Psoas muscle (tissue), 8 donors: ENCODE data around the gene POSTN. TPM values are rescaled to one million over a fixed set of nuclear protein-coding genes. Genes with fewer than 3 reads are reported as not detected.

Source experiments
- ATAC-seq, 4 donors: fragments of 200-7000 bp; cut with Tn5 transposase; one replicate each; pipeline ENCODE4 v1.9.1; 2020; ENCODE audit warnings: moderate library complexity in 3 of 4, mild to moderate bottlenecking in 2 of 4
- DNase-seq, 2 donors: peaks; one replicate each; pipeline ENCODE4 v3.0.0-alpha.2; 2020
- H3K27ac ChIP-seq: fragments of 200-600 bp; one replicate; pipeline ENCODE4 v1.8.0; 2022
- H3K27me3 ChIP-seq, 3 donors: fragments of 200-600 bp in 1 of 3; one replicate each; pipeline versions ENCODE4 v1.6.1 to v1.8.0; 2013 to 2022; ENCODE audit warnings: low read length in 2 of 3, mild to moderate bottlenecking in 2 of 3, moderate library complexity in 1 of 3; ENCODE audit not compliant: insufficient read depth in 3 of 3
- H3K36me3 ChIP-seq, 2 donors: fragments of 200-600 bp in 1 of 2; one replicate each; pipeline versions ENCODE4 v1.6.1 to v1.8.0; 2013 to 2022; ENCODE audit warnings: low read depth in 1 of 2, mild to moderate bottlenecking in 1 of 2, moderate library complexity in 1 of 2; ENCODE audit not compliant: insufficient read depth in 1 of 2
- H3K4me1 ChIP-seq: fragments of 200-600 bp; one replicate; pipeline ENCODE4 v1.8.0; 2022
- H3K4me3 ChIP-seq: fragments of 200-600 bp; one replicate; pipeline ENCODE4 v1.8.0; 2022; ENCODE audit warnings: mild to moderate bottlenecking
- H3K9me3 ChIP-seq: fragments of 200-600 bp; one replicate; pipeline ENCODE4 v1.8.0; 2022
- CTCF ChIP-seq: fragments of 200-600 bp; IDR thresholded peaks from one replicate; pipeline ENCODE4 v1.8.0; 2022; ENCODE audit warnings: antibody characterized with exemption
- whole genome bisulfite sequencing, 3 donors: extraction: QIAGEN DNeasy Blood & Tissue Kit; methylation state at CpG; one replicate each; pipeline versions ENCODE4 v1.1.6 to v1.1.7; 2013; 5-methylcytosine and 5-hydroxymethylcytosine counted together
- intact Hi-C, 2 donors: fragments of 100-400 bp; cut with DNase I; formaldehyde crosslinking; loops; one replicate each; pipeline versions ENCODE4 v1.11.0 to v1.14.2; 2022
- polyA plus RNA-seq, 3 donors: library from polyadenylated mRNA; stranded (reverse); fragments of 200-250 nt; gene quantifications; one replicate each; pipeline ENCODE4 v1.2.3, GENCODE V29; 2013
- total RNA-seq, 4 donors: library from RNA; stranded (reverse); fragmentation: NEBNext Ultra II Directional in 2 of 4; extraction: Animal tissue kit (Norgen Biotek cat#: 25700) in 2 of 4; gene quantifications; one replicate each; pipeline versions ENCODE4 v1.2.1 to v1.2.4, GENCODE V29; 2021 to 2023
- donor health status: healthy with polysubstance abuse.
- donor health status: DM: no; HTN: no; CAD: no; lungs with moderate emphysema.
- donor health status: Bipolar disorder and iron deficiency.
- donor health status: healthy.
- donor health status: DM: yes; HTN: yes; CAD: no.
- donor health status: DM: no; HTN: no; CAD: no.
- donor health status: DM: no; HTN: no; CAD: no.
- donor health status: DM: yes; HTN: yes; CAD: no.

POSTN gene
- total and polyA plus RNA-seq, 7 donors = 3.1 to 11.8 (median 6.1) TPM

DNA sequence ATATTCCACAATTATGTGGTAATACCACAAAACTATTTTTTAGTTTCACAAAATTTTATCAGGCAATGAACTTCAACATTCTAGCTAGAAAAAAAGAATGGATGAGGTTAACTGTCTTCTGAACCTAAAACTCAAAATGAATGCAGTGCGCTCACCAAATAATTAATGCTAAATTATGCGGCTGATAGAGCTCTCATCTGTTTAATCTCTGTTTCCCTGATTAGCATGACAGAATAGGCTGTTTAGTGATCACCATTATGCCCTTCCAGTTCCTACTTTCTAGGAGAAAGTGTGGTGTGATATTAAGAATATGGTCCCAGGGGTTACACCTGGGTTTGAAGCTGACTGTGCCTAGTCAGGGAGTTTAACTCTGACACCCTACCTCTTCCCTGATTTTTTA, 42.8 kb upstream of the POSTN start:
- DNase-seq (no peak), ATAC-seq (no peak)
- Histone ChIP-seq H3K9me3 (no peaks in the 10 kb centered on the region), H3K27ac (no peak overlapping the region), H3K4me1 (no peaks in the 10 kb centered on the region), H3K4me3 (no peak overlapping the region), H3K27me3 (peaks cover 0 to 3% (median 0%) of the 10 kb centered on the region in 3 donors), H3K36me3 (no peaks in the 10 kb centered on the region)
- intact Hi-C loops = no loop called here
- WGBS, 3 donors = 90 to 97% (median 96%) methylated on average over 2 of the region's 2 CpGs
- no peak for TF ChIP-seq CTCF

GRCh38 chr13:37640499-37640898, 41.9 kb upstream of the POSTN start:
- no peak for DNase-seq
- Histone ChIP-seq H3K36me3 (no peaks in the 10 kb centered on the region), H3K27me3 (peaks cover 0 to 3% (median 0%) of the 10 kb centered on the region in 3 donors), H3K4me3 (no peak overlapping the region), H3K4me1 (no peaks in the 10 kb centered on the region), H3K9me3 (no peaks in the 10 kb centered on the region), H3K27ac (no peak overlapping the region)
- intact Hi-C loops = no loop called here
- WGBS, 3 donors = 10 to 12% (median 11%) methylated on average over 2 of the region's 2 CpGs
- no peak for ATAC-seq
- TF ChIP-seq CTCF = peak; percentile 14

DNA sequence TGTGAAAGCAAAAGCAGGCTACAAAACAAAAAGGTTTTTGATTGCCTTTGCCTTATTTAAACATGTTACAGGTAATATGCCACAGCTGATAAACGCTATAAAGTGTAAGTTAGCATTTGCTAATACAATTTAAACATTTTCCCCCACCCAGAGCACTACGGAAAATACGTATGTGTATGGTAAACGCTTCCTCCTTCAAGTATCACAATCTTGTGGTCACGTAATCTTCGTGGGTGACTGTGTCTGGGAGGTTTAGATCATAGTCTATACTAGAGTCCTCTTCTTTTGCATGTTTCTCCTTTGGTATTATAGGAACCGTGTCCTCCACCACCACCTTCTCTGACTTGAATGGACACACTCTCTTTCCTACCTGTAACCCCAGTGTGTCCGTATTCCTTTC, 38.1 kb upstream of the POSTN start:
- ATAC-seq = no peak
- peaks cover 0 to 3% (median 0%) of the 10 kb centered on the region in 3 donors for H3K27me3 ChIP-seq
- intact Hi-C loops = no loop called here
- no peak overlapping the region for H3K4me3 ChIP-seq
- no peaks in the 10 kb centered on the region for H3K36me3 ChIP-seq
- H3K9me3 ChIP-seq = no peaks in the 10 kb centered on the region
- WGBS, 3 donors = 78 to 90% (median 89%) methylated on average over 8 of the region's 8 CpGs
- no peak for TF ChIP-seq CTCF
- H3K27ac ChIP-seq = no peak overlapping the region
- no peaks in the 10 kb centered on the region for H3K4me1 ChIP-seq
- no peak for DNase-seq

- DNase-seq (no peak), ATAC-seq (no peak)
- H3K27ac ChIP-seq = no peak overlapping the region
- no peaks in the 10 kb centered on the region for H3K36me3 ChIP-seq
- TF ChIP-seq CTCF = no peak
- 34 to 40% (median 35%) methylated on average over 5 of the region's 5 CpGs for WGBS, 3 donors
- no peaks in the 10 kb centered on the region for H3K4me1 ChIP-seq
- H3K9me3 ChIP-seq = no peaks in the 10 kb centered on the region
- H3K27me3 ChIP-seq = peaks cover 0 to 3% (median 0%) of the 10 kb centered on the region in 3 donors
- intact Hi-C loops = no loop called here
- no peak overlapping the region for H3K4me3 ChIP-seq
Measured at GRCh38 chr13:37632294-37632693, 33.7 kb upstream of the POSTN start.

DNA sequence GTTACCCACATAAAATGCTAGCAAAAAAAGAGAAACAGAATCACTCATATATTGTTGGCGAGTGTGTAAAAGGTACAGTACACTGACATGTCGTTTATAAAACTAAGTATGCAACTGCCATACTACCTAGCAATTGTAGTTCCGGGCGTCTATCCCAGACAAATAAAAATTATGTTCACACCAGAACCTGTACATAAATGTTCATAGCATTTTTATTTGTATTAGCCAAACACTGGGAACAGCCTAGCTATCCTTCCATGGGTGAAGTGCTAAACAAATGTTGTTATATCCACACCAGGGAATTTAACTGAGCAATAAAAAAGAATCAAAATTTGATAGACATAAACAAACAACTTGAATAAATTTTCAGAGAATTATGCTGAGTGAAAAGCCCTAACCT, 28.9 kb upstream of the POSTN start:
- H3K36me3 ChIP-seq = no peaks in the 10 kb centered on the region
- H3K27me3 ChIP-seq = no peaks in the 10 kb centered on the region
- intact Hi-C loops = no loop called here
- ATAC-seq (no peak), DNase-seq (no peak)
- 77 to 87% (median 83%) methylated on average over 4 of the region's 4 CpGs for WGBS, 3 donors
- TF ChIP-seq CTCF = no peak
- H3K9me3 ChIP-seq = no peaks in the 10 kb centered on the region
- H3K4me3 ChIP-seq = no peak overlapping the region
- no peak overlapping the region for H3K27ac ChIP-seq
- H3K4me1 ChIP-seq = no peaks in the 10 kb centered on the region
